Upper lobe of left lung (tissue), 6 donors: Measurements from ENCODE around the gene CLIP1. TPM values are rescaled to one million over a fixed set of nuclear protein-coding genes. Genes with fewer than 3 reads are reported as not detected.
A peak's percentile ranks its signal among the peaks of the same experiment; 100 is the strongest.
"Not testable (repeated sequence)": the region's sequence is repeated elsewhere in the genome, so short reads cannot be mapped to it uniquely, and the experiment has no call there.

Experiments used
- ATAC-seq, 2 donors: fragments of 200-7000 bp; cut with Tn5 transposase; one replicate each; pipeline ENCODE4 v1.9.1; 2022; ENCODE audit warnings: mild to moderate bottlenecking in 2 of 2, moderate library complexity in 2 of 2; ENCODE audit not compliant: low FRiP score in 2 of 2
- DNase-seq, 2 donors: peaks; one replicate each; pipeline ENCODE4 v3.0.0-alpha.2; 2019 to 2020
- H3K27ac ChIP-seq, 4 donors: fragments of 200-600 bp; sonication (generic); one replicate each; pipeline ENCODE4 v1.5.1; 2016 to 2019
- H3K27me3 ChIP-seq, 4 donors: fragments of 200-600 bp; sonication (generic); one replicate each; pipeline ENCODE4 v1.5.1; 2017 to 2019
- H3K36me3 ChIP-seq, 4 donors: fragments of 200-600 bp; sonication (generic); one replicate each; pipeline ENCODE4 v1.5.1; 2016 to 2019
- H3K4me1 ChIP-seq, 4 donors: fragments of 200-600 bp; sonication (generic); one replicate each; pipeline ENCODE4 v1.5.1; 2018 to 2019
- H3K4me3 ChIP-seq, 4 donors: fragments of 200-600 bp; sonication (generic); one replicate each; pipeline ENCODE4 v1.5.1; 2017 to 2019; ENCODE audit warnings: mild to moderate bottlenecking in 2 of 4, moderate library complexity in 1 of 4
- H3K9me3 ChIP-seq, 4 donors: fragments of 200-600 bp; sonication (generic); one replicate each; pipeline ENCODE4 v1.5.1; 2018 to 2019
- EP300 ChIP-seq, 4 donors: sonication (generic); formaldehyde crosslinking; IDR thresholded peaks; one replicate each; pipeline ENCODE4 v1.5.1; 2017; ENCODE audit warnings: antibody characterized with exemption in 4 of 4, control low read depth in 2 of 4
- POLR2A ChIP-seq, 4 donors: fragments of 450-650 bp; IDR thresholded peaks; one replicate each; pipeline ENCODE4 v1.5.1; 2016 to 2017; ENCODE audit warnings: antibody characterized with exemption in 4 of 4, mild to moderate bottlenecking in 2 of 4
- POLR2AphosphoS5 ChIP-seq, 2 donors: sonication (generic); formaldehyde crosslinking; IDR thresholded peaks; one replicate each; pipeline ENCODE4 v1.5.1; 2017; ENCODE audit warnings: antibody characterized with exemption in 2 of 2
- WGBS, 2 donors: methylation state at CpG; one replicate each; pipeline ENCODE4 v1.1.5; 2017 to 2018; 5-methylcytosine and 5-hydroxymethylcytosine counted together
- total RNA-seq, 6 donors: library from RNA; depleted of rRNA in 4 of 6; stranded (reverse); fragments of >200 nt in 4 of 6; gene quantifications; one replicate each; pipeline versions ENCODE4 v1.1.0 to v1.2.1, GENCODE V29; 2016 to 2021
- TF ChIP-seq, protein P1 (sequence below), 6 experiments: fragments of 450-650 bp in 4 of 6; fragments of 200-600 bp in 2 of 6; sonication (generic) in 2 of 6; IDR thresholded peaks; one replicate each; pipeline ENCODE4 v1.5.1; 2016 to 2019; ENCODE audit warnings: antibody characterized with exemption in 6 of 6
- donor health status: DM: no; HTN: no; CAD: no; lungs with moderate emphysema.
- donor health status: DM: no; HTN: yes; CAD: no; lungs with severe emphysema.

CLIP1 gene
- total RNA-seq, result 100 to 1,000 TPM in 4 of 6 donors, 10 to 100 TPM in 2; 78.4 to 152 (median 104) TPM

GRCh38 chr12:122421821-122422729, at the start of gene CLIP1:
Gene CLIP1 (minus strand): TSS chr12:122422669. CDS start chr12:122380452, 42,217 bp downstream.
- WGBS, 2 donors, result 0 to 3% methylated on average over 7 to 12 of the region's 118 CpGs
- Histone ChIP-seq H3K27ac (peak within 1 kb of the TSS; percentile 97 to 99 (median 98)), H3K4me3 (peak within 1 kb of the TSS; percentile 68 to 93 (median 87)), H3K9me3 (no peaks in the 10 kb centered on the region), H3K27me3 (no peaks in the 10 kb centered on the region), H3K36me3 (no peaks in the 10 kb centered on the region), H3K4me1 (peaks cover 25 to 33% (median 30%) of the 10 kb centered on the region in 4 donors)
- peak; percentile 89 for ATAC-seq
- DNase-seq, result peak; percentile 73 to 95
- TF ChIP-seq EP300 (IDR thresholded peaks at IDR 0.05), result no peak
- TF ChIP-seq POLR2A (IDR thresholded peaks at IDR 0.05), result peak in 3 of 4 donors; percentile 54 to 83 (median 78)
- TF ChIP-seq, protein P1, sequence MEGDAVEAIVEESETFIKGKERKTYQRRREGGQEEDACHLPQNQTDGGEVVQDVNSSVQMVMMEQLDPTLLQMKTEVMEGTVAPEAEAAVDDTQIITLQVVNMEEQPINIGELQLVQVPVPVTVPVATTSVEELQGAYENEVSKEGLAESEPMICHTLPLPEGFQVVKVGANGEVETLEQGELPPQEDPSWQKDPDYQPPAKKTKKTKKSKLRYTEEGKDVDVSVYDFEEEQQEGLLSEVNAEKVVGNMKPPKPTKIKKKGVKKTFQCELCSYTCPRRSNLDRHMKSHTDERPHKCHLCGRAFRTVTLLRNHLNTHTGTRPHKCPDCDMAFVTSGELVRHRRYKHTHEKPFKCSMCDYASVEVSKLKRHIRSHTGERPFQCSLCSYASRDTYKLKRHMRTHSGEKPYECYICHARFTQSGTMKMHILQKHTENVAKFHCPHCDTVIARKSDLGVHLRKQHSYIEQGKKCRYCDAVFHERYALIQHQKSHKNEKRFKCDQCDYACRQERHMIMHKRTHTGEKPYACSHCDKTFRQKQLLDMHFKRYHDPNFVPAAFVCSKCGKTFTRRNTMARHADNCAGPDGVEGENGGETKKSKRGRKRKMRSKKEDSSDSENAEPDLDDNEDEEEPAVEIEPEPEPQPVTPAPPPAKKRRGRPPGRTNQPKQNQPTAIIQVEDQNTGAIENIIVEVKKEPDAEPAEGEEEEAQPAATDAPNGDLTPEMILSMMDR (IDR thresholded peaks at IDR 0.05), result peak; percentile 3 to 64 (median 48)
- peak in 1 of 2 donors; percentile 7 for TF ChIP-seq POLR2AphosphoS5 (IDR thresholded peaks at IDR 0.05)

GRCh38 chr12:122471324-122472226, 49.1 kb upstream of the CLIP1 start:
- peak in 1 of 2 donors; percentile 26 for DNase-seq

DNA sequence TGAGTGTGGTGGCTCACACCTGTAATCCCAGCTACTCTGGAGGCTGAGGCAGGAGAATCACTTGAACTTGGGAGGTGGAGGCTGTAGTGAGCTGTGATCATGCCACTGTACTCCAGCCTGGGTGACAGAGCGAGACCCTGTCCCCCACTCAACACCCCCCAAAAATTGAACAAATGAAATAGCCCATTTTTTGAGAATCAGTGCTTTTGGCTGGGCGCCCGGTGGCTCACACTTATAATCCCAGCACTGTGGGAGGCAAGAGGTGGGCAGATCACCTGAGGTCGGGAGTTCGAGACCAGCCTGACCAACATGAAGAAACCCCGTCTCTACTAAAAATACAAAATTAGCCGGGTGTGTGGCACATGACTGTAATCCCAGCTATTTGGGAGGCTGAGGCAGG, 48.1 kb upstream of the CLIP1 start:
- H3K4me1 ChIP-seq, result peaks cover 0 to 12% (median 6%) of the 10 kb centered on the region in 4 donors
- not testable (repeated sequence) for DNase-seq, H3K4me3 ChIP-seq, H3K9me3 ChIP-seq, H3K27me3 ChIP-seq, ATAC-seq
- H3K27ac ChIP-seq, result peak overlapping the region in 3 of 4 donors; percentile 21 to 78 (median 75)
- WGBS, 2 donors, result 77 to 84% methylated on average over 6 to 7 of the region's 7 CpGs
- H3K36me3 ChIP-seq, result peaks cover 4 to 34% (median 22%) of the 10 kb centered on the region in 4 donors

More at GRCh38 chr12:122471324-122472226, 49.1 kb upstream of the CLIP1 start:
- peaks cover 4 to 44% (median 32%) of the 10 kb centered on the region in 4 donors for H3K36me3 ChIP-seq
- peaks cover 0 to 12% (median 6%) of the 10 kb centered on the region in 4 donors for H3K4me1 ChIP-seq
- ATAC-seq, result peak; percentile 78 to 84
- H3K27ac ChIP-seq, result peak overlapping the region in 3 of 4 donors; percentile 21 to 78 (median 75)
- 34 to 44% methylated on average over 3 of the region's 3 CpGs for WGBS, 2 donors
- no peaks in the 10 kb centered on the region for H3K27me3 ChIP-seq
- H3K9me3 ChIP-seq, result no peaks in the 10 kb centered on the region
- TF ChIP-seq, protein P1 (IDR thresholded peaks at IDR 0.05), result peak; percentile 55 to 86 (median 74)
- no peak for TF ChIP-seq POLR2AphosphoS5 (IDR thresholded peaks at IDR 0.05)
- no peak overlapping the region for H3K4me3 ChIP-seq

DNA sequence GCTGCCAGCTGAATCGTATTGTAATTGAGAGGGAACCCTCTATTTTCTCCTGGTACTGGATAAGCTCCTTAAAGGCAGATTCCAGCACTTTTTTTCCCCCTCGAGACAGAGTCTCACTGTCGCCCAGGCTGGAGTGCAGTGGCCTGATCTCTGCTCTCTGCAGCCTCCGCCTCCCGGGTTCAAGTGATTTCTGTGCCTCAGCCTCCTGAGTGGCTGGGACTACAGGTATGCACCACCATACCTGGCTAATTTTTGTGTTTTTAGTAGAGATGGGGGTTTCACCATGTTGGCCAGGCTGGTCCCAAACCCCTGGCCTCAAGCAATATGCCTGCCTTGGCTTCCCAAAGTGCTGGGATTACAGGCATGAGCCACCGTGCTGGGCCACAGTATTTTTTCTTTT, 47.4 kb upstream of the CLIP1 start:
- ATAC-seq, H3K27me3 ChIP-seq, H3K4me3 ChIP-seq, DNase-seq, H3K9me3 ChIP-seq: not testable (repeated sequence)
- H3K27ac ChIP-seq, result peak overlapping the region in 1 of 4 donors; percentile 78
- WGBS, 2 donors, result 83 to 89% methylated on average over 6 of the region's 6 CpGs
- peaks cover 4 to 26% (median 15%) of the 10 kb centered on the region in 4 donors for H3K36me3 ChIP-seq
- H3K4me1 ChIP-seq, result peaks cover 0 to 12% (median 6%) of the 10 kb centered on the region in 4 donors

- 73 to 74% methylated on average over 4 of the region's 4 CpGs for WGBS, 2 donors
- no peak for ATAC-seq
- no peak for TF ChIP-seq POLR2A (IDR thresholded peaks at IDR 0.05)
- no peak for TF ChIP-seq POLR2AphosphoS5 (IDR thresholded peaks at IDR 0.05)
- TF ChIP-seq, protein P1 (IDR thresholded peaks at IDR 0.05), result no peak
- no peak for TF ChIP-seq EP300 (IDR thresholded peaks at IDR 0.05)
Measured at GRCh38 chr12:122467983-122468382, 45.5 kb upstream of the CLIP1 start.

More at GRCh38 chr12:122467983-122468382, 45.5 kb upstream of the CLIP1 start:
- H3K27me3 ChIP-seq, result no peaks in the 10 kb centered on the region
- H3K27ac ChIP-seq, result no peak overlapping the region
- no peaks in the 10 kb centered on the region for H3K9me3 ChIP-seq
- no peak overlapping the region for H3K4me3 ChIP-seq
- peaks cover 0 to 20% (median 6%) of the 10 kb centered on the region in 4 donors for H3K4me1 ChIP-seq
- peaks cover 0 to 9% (median under 1%) of the 10 kb centered on the region in 4 donors for H3K36me3 ChIP-seq
- no peak for DNase-seq
